GM10248 (cell line): ENCODE measurements around the gene BCAR1.

Experiments used
- CTCF ChIA-PET: fragments of 300-600 bp; sonication (Branson Sonifier 250); formaldehyde crosslinking; extraction: SDS; loops from one replicate; lab custom pipeline; 2021; ENCODE audit warnings: antibody characterized with exemption; lab: Yijun Ruan, JAX
- POLR2A ChIA-PET: fragments of 350-650 bp; sonication (Branson Sonifier 250); formaldehyde crosslinking; extraction: SDS; loops from one replicate; lab custom pipeline; 2020; ENCODE audit warnings: antibody characterized with exemption; lab: Yijun Ruan, JAX
- DNase-seq: peaks from one replicate; pipeline ENCODE4 v3.0.0; 2012; ENCODE audit errors: extremely low spot score
- CTCF ChIP-seq: IDR thresholded peaks from 2 replicates; pipeline ENCODE4 v1.5.1; 2012; ENCODE audit warnings: mild to moderate bottlenecking, low read depth; ENCODE audit errors: extremely low read depth, missing control alignments, control extremely low read depth

BCAR1 gene

GRCh38 chr16:75252049-75252864 is 833 bp upstream of the BCAR1 start:
- no peak for DNase-seq
- ChIA-PET POLR2A (no interaction called here), CTCF (interaction anchor here (1.2 kb wide), 1 partner anchor 31 kb away, joined by 3 read pairs; no protein-coding TSS in a partner anchor)

GRCh38 chr16:75250809-75251279 is 580 bp downstream of the BCAR1 start:
- CTCF ChIA-PET, result interaction anchor here (0.8 to 7.5 kb wide), 5 partner anchors 16 to 266 kb away, joined by 3 to 62 read pairs (median 5); partner anchors contain the start of gene TMEM170A
- POLR2A ChIA-PET, result no interaction called here
- DNase-seq, result peak; percentile 71
- no peak for TF ChIP-seq CTCF

More at GRCh38 chr16:75252049-75252864, 833 bp upstream of the BCAR1 start:
- TF ChIP-seq CTCF, result no peak

- ChIA-PET CTCF (interaction anchor here (0.7 to 7.5 kb wide), 9 partner anchors 15 to 267 kb away, joined by 3 to 62 read pairs (median 3); partner anchors contain the start of gene TMEM170A), POLR2A (no interaction called here)
- TF ChIP-seq CTCF, result no peak
- DNase-seq, result no peak
Observed at GRCh38 chr16:75250089-75250808, 1.2 kb downstream of the BCAR1 start.

- ChIA-PET POLR2A (no interaction called here), CTCF (interaction anchor here (0.7 to 7.5 kb wide), 4 partner anchors 14 to 216 kb away, joined by 3 to 62 read pairs (median 3); no protein-coding TSS in a partner anchor)
Observed at GRCh38 chr16:75249441-75249840, 2.0 kb downstream of the BCAR1 start.

GRCh38 chr16:75248536-75249380 is 2.7 kb downstream of the BCAR1 start:
- POLR2A ChIA-PET, result no interaction called here

More at GRCh38 chr16:75249441-75249840, 2.0 kb downstream of the BCAR1 start:
- TF ChIP-seq CTCF, result no peak
- DNase-seq, result no peak

More at GRCh38 chr16:75248536-75249380, 2.7 kb downstream of the BCAR1 start:
- no peak for TF ChIP-seq CTCF
- CTCF ChIA-PET, result interaction anchor here (1.3 to 7.5 kb wide), 2 partner anchors 13 to 137 kb away, joined by 3 to 62 read pairs; no protein-coding TSS in a partner anchor
- no peak for DNase-seq
